CD4-positive, alpha-beta T cell (primary cell): ENCODE data around the gene SCN10A. TPM values are rescaled to one million over a fixed set of nuclear protein-coding genes. Genes with fewer than 3 reads are reported as not detected.

Experiments used
- ATAC-seq: fragments of 200-7000 bp; cut with Tn5 transposase; one replicate; pipeline ENCODE4 v1.10.0; 2022; ENCODE audit warnings: mild to moderate bottlenecking; ENCODE audit not compliant: poor library complexity
- CTCF ChIA-PET: fragments of 350-600 bp; sonication (Branson Sonifier 250); formaldehyde crosslinking; loops from one replicate; lab custom pipeline; 2021; ENCODE audit warnings: antibody characterized with exemption, inconsistent platforms; lab: Charles Lee
- POLR2A ChIA-PET: fragments of 350-600 bp; sonication (Branson Sonifier 250); formaldehyde crosslinking; loops from one replicate; lab custom pipeline; 2021; ENCODE audit warnings: antibody characterized with exemption, inconsistent platforms; lab: Charles Lee
- DNase-seq, 14 experiments: peaks; one replicate each; pipeline ENCODE4 v3.0.0-alpha.2; 2013 to 2020; ENCODE audit warnings: mixed read lengths in 2 of 14
- H3K27ac ChIP-seq, 2 donors: one replicate each; pipeline versions ENCODE4 v1.5.1 to v1.7.0; 2013; ENCODE audit warnings: low read length in 2 of 2, low read depth in 1 of 2, mild to moderate bottlenecking in 1 of 2
- H3K27me3 ChIP-seq, 2 experiments: 1 replicate in 1 of 2; 2 replicates in 1 of 2; pipeline versions ENCODE4 v1.6.1 to v1.7.0; 2013; ENCODE audit warnings: low read length in 2 of 2, control low read depth in 1 of 2, mild to moderate bottlenecking in 1 of 2, moderate library complexity in 1 of 2; ENCODE audit not compliant: insufficient read depth in 2 of 2, control insufficient read depth in 1 of 2
- H3K36me3 ChIP-seq: one replicate; pipeline ENCODE4 v1.6.1; 2013; ENCODE audit warnings: low read length, control low read depth; ENCODE audit not compliant: insufficient read depth
- H3K4me1 ChIP-seq: one replicate; pipeline ENCODE4 v1.6.1; 2013; ENCODE audit warnings: low read length, control low read depth; ENCODE audit not compliant: insufficient read depth
- H3K4me3 ChIP-seq: one replicate; pipeline ENCODE4 v1.5.1; 2013; ENCODE audit warnings: mild to moderate bottlenecking, low read length, moderate library complexity
- H3K9me3 ChIP-seq, 2 experiments: 1 replicate in 1 of 2; 2 replicates in 1 of 2; pipeline versions ENCODE4 v1.6.1 to v1.7.0; 2013; ENCODE audit warnings: low read length in 2 of 2, mild to moderate bottlenecking in 2 of 2, control low read depth in 1 of 2, moderate library complexity in 1 of 2; ENCODE audit not compliant: control insufficient read depth in 1 of 2, insufficient read depth in 1 of 2
- H3K27ac Mint-ChIP-seq: one replicate; pipeline ENCODE4 v1.8.0; 2020; ENCODE audit warnings: mixed read lengths
- H3K27me3 Mint-ChIP-seq: one replicate; pipeline ENCODE4 v1.8.0; 2021; ENCODE audit warnings: mixed read lengths
- H3K36me3 Mint-ChIP-seq: one replicate; pipeline ENCODE4 v1.8.0; 2021; ENCODE audit warnings: low read depth, mixed read lengths
- H3K4me1 Mint-ChIP-seq: one replicate; pipeline ENCODE4 v1.8.0; 2021; ENCODE audit warnings: low read depth, mixed read lengths
- H3K4me3 Mint-ChIP-seq: one replicate; pipeline ENCODE4 v1.8.0; 2020; ENCODE audit warnings: mild to moderate bottlenecking, mixed read lengths
- H3K9me3 Mint-ChIP-seq: one replicate; pipeline ENCODE4 v1.8.0; 2020; ENCODE audit warnings: mixed read lengths
- intact Hi-C, 2 experiments: fragments of 100-400 bp; cut with DNase I in 1 of 2; cut with micrococcal nuclease in 1 of 2; formaldehyde crosslinking; loops; one replicate each; pipeline versions ENCODE4 v1.15.1 to v1.9.0; 2023 to 2025; cut with DNase I, micrococcal nuclease
- total RNA-seq, 174 experiments: library from RNA in 2 of 174; stranded (reverse) in 2 of 174; gene quantifications; one replicate each; pipeline ENCODE4 v1.2.3 and lab custom pipeline; 2021 to 2026
- TF ChIP-seq, protein P1 (sequence below): fragments of 200-600 bp; IDR thresholded peaks from one replicate; pipeline ENCODE4 v1.8.0; 2022; ENCODE audit warnings: antibody characterized with exemption, mild to moderate bottlenecking

SCN10A gene
- total RNA-seq, 2 experiments from 2014 or later: not detected

DNA sequence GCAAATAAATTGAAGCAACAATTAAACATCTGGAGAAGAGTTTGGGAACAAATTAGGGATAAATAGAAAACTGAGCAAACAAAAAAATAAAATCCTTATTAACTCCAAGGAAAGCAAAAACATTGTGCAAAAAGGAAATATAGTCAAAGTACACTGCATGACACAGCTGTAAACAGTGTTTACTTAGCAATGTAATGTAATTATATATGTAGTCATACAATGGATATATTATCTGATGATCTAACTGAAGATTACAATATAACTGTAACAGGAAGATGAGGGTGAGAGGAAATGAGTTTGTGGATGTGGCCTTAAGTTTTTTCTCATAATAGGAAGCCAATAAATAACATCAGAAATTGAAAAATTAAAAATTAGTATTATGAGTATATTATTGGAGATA, 42.5 kb downstream of the SCN10A start:
- Mint-ChIP-seq H3K27ac (no peak overlapping the region), H3K4me1 (no peaks in the 10 kb centered on the region), H3K27me3 (peaks cover 34% of the 10 kb centered on the region), H3K36me3 (no peaks in the 10 kb centered on the region), H3K4me3 (no peak overlapping the region), H3K9me3 (peaks cover 7% of the 10 kb centered on the region)
- peaks cover 0 to 13% of the 10 kb centered on the region in 2 experiments for H3K27me3 ChIP-seq
- intact Hi-C loops: no loop called here
- POLR2A ChIA-PET: no interaction called here
- CTCF ChIA-PET: no interaction called here
- peaks cover 0 to 3% of the 10 kb centered on the region in 2 experiments for H3K9me3 ChIP-seq
- TF ChIP-seq, protein P1, sequence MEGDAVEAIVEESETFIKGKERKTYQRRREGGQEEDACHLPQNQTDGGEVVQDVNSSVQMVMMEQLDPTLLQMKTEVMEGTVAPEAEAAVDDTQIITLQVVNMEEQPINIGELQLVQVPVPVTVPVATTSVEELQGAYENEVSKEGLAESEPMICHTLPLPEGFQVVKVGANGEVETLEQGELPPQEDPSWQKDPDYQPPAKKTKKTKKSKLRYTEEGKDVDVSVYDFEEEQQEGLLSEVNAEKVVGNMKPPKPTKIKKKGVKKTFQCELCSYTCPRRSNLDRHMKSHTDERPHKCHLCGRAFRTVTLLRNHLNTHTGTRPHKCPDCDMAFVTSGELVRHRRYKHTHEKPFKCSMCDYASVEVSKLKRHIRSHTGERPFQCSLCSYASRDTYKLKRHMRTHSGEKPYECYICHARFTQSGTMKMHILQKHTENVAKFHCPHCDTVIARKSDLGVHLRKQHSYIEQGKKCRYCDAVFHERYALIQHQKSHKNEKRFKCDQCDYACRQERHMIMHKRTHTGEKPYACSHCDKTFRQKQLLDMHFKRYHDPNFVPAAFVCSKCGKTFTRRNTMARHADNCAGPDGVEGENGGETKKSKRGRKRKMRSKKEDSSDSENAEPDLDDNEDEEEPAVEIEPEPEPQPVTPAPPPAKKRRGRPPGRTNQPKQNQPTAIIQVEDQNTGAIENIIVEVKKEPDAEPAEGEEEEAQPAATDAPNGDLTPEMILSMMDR: no peak
- no peaks in the 10 kb centered on the region for H3K36me3 ChIP-seq
- no peak for DNase-seq
- H3K4me1 ChIP-seq: no peaks in the 10 kb centered on the region
- ATAC-seq: no peak
- no peak overlapping the region for H3K27ac ChIP-seq
- no peak overlapping the region for H3K4me3 ChIP-seq

DNA sequence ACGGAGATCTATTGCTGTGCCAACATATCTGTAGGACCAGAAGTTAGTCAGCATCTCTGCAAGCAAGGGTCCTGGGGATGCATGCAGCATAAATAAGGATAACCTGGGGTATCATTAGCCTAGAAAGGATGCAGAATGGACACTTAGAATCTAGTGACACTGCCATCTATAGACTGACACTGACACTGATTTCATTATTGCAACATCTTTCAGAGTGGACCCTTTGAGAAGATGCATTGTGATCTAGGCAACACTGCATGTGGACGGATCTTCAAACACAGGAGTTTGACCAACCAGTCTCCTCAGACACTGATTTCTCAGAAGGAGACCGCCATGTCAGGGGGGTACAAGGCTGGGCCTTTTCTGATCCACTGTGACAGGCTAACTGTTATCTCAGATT, 52.4 kb downstream of the SCN10A start:
- DNase-seq (no peak), ATAC-seq (no peak)
- H3K9me3 Mint-ChIP-seq: peaks cover 2% of the 10 kb centered on the region
- Histone ChIP-seq H3K36me3 (no peaks in the 10 kb centered on the region), H3K4me3 (no peak overlapping the region), H3K4me1 (no peaks in the 10 kb centered on the region), H3K27me3 (no peaks in the 10 kb centered on the region), H3K27ac (no peak overlapping the region), H3K9me3 (no peaks in the 10 kb centered on the region)
- CTCF ChIA-PET: no interaction called here
- intact Hi-C loops: no loop called here
- H3K36me3 Mint-ChIP-seq: no peaks in the 10 kb centered on the region
- H3K4me3 Mint-ChIP-seq: no peak overlapping the region
- POLR2A ChIA-PET: no interaction called here
- H3K4me1 Mint-ChIP-seq: no peaks in the 10 kb centered on the region
- no peak overlapping the region for H3K27ac Mint-ChIP-seq
- H3K27me3 Mint-ChIP-seq: peaks cover 17% of the 10 kb centered on the region
- TF ChIP-seq, protein P1: no peak

DNA sequence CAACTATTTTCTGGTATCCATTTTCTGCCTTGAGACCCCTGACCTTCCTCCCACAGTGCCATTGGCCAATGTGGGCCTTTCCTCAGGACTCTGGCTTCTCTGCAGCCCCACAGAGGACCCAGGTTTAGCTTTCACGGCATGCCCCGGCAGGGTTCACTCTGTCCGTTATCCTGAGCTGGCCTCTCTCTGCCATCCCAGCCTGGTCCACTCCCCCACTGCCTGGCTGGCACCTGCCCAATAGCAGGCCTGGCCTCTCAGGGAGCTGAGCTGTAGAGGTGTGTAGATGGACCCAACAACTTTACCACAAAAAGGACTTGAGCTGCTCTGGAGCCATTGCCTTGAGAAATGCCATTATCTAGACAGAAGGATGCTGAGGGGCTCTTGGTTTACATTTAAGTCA, 57.5 kb downstream of the SCN10A start:
- Mint-ChIP-seq H3K27ac (no peak overlapping the region), H3K4me3 (no peak overlapping the region), H3K27me3 (peaks cover 21% of the 10 kb centered on the region), H3K36me3 (no peaks in the 10 kb centered on the region), H3K4me1 (no peaks in the 10 kb centered on the region), H3K9me3 (peaks cover 2% of the 10 kb centered on the region)
- ChIA-PET CTCF (no interaction called here), POLR2A (no interaction called here)
- Histone ChIP-seq H3K27me3 (peaks cover 0 to 10% of the 10 kb centered on the region in 2 experiments), H3K9me3 (no peaks in the 10 kb centered on the region), H3K4me1 (no peaks in the 10 kb centered on the region), H3K36me3 (no peaks in the 10 kb centered on the region), H3K27ac (no peak overlapping the region), H3K4me3 (no peak overlapping the region)
- ATAC-seq: no peak
- intact Hi-C loops: no loop called here
- no peak for DNase-seq
- TF ChIP-seq, protein P1: no peak
